Measurements from ENCODE around the gene TMEM250.

DNA sequence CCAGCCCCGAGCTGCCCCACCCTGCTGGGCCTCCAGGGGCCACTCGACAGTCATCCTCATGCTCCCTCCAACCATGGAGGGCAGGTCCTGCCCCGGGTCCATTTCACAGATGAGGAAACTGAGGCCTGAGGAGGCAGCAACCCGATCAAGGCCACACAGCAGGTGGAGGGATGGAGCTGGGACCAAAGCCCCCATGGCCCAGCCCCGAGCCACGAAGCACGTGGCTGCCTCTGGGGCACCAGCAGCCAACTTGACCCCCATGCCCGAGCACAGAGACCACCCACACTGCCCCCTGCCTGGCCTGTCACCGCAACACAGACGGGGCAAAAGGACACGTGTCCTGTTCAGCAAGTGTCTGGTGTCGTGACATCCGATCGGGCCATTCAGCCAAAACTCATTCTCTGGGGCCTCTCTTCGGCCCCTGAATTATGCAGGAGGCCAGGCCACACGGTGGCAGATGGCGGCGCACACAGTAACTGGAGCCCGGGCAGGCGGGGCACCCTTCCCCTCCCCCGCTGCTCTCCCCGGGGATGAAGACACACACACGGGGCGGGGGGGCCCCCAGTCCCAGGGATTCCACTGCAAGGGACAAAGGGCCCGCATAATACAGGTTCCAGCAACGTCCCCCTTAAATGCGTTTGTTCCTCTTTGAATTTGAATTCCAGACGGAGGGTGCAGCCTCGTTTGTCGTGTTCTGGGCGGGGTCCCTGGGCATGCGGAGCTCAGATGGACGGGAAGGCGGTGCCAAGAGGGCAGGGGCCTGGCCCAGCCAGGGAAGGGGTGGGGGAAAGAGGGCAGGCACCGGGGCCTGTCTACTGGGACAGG, 29.4 kb upstream of the TMEM250 start:
- no peak for TF ChIP-seq ELF1 (IDR thresholded peaks at IDR 0.05)
- TF ChIP-seq, protein P1, sequence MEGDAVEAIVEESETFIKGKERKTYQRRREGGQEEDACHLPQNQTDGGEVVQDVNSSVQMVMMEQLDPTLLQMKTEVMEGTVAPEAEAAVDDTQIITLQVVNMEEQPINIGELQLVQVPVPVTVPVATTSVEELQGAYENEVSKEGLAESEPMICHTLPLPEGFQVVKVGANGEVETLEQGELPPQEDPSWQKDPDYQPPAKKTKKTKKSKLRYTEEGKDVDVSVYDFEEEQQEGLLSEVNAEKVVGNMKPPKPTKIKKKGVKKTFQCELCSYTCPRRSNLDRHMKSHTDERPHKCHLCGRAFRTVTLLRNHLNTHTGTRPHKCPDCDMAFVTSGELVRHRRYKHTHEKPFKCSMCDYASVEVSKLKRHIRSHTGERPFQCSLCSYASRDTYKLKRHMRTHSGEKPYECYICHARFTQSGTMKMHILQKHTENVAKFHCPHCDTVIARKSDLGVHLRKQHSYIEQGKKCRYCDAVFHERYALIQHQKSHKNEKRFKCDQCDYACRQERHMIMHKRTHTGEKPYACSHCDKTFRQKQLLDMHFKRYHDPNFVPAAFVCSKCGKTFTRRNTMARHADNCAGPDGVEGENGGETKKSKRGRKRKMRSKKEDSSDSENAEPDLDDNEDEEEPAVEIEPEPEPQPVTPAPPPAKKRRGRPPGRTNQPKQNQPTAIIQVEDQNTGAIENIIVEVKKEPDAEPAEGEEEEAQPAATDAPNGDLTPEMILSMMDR (IDR thresholded peaks at IDR 0.05): no peak
- TF ChIP-seq TEAD4 (IDR thresholded peaks at IDR 0.05; ENCODE audit: borderline replicate concordance, insufficient read depth): no peak
- no peak for TF ChIP-seq TAF1 (IDR thresholded peaks at IDR 0.05; ENCODE audit: borderline replicate concordance, low read depth, low read length)
- no peak for TF ChIP-seq YY1 (IDR thresholded peaks at IDR 0.05; ENCODE audit: low read depth)
- TF ChIP-seq, protein P2, sequence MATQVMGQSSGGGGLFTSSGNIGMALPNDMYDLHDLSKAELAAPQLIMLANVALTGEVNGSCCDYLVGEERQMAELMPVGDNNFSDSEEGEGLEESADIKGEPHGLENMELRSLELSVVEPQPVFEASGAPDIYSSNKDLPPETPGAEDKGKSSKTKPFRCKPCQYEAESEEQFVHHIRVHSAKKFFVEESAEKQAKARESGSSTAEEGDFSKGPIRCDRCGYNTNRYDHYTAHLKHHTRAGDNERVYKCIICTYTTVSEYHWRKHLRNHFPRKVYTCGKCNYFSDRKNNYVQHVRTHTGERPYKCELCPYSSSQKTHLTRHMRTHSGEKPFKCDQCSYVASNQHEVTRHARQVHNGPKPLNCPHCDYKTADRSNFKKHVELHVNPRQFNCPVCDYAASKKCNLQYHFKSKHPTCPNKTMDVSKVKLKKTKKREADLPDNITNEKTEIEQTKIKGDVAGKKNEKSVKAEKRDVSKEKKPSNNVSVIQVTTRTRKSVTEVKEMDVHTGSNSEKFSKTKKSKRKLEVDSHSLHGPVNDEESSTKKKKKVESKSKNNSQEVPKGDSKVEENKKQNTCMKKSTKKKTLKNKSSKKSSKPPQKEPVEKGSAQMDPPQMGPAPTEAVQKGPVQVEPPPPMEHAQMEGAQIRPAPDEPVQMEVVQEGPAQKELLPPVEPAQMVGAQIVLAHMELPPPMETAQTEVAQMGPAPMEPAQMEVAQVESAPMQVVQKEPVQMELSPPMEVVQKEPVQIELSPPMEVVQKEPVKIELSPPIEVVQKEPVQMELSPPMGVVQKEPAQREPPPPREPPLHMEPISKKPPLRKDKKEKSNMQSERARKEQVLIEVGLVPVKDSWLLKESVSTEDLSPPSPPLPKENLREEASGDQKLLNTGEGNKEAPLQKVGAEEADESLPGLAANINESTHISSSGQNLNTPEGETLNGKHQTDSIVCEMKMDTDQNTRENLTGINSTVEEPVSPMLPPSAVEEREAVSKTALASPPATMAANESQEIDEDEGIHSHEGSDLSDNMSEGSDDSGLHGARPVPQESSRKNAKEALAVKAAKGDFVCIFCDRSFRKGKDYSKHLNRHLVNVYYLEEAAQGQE (IDR thresholded peaks at IDR 0.05; ENCODE audit: low read depth, low read length): no peak
- TF ChIP-seq, protein P3, sequence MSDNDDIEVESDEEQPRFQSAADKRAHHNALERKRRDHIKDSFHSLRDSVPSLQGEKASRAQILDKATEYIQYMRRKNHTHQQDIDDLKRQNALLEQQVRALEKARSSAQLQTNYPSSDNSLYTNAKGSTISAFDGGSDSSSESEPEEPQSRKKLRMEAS (IDR thresholded peaks at IDR 0.05; ENCODE audit: low read depth): no peak
- no peak for TF ChIP-seq CHD2 (IDR thresholded peaks at IDR 0.05; ENCODE audit: low read length, partially characterized antibody)
- TF ChIP-seq EZH2phosphoT487 (IDR thresholded peaks at IDR 0.05; ENCODE audit: borderline replicate concordance, low read depth): no peak

All from SK-N-SH (cell line).